Keratinocyte (primary cell): Measurements from ENCODE around the gene MAPK1IP1L.

ENCODE experiments used
- CTCF ChIP-seq, 3 experiments: IDR thresholded peaks in 1 of 3; conservative IDR thresholded peaks in 1 of 3; optimal IDR thresholded peaks in 1 of 3; 2 replicates in 2 of 3; 3 replicates in 1 of 3; pipeline versions ENCODE3 to v1.5.1; 2011; ENCODE audit warnings: low read length in 3 of 3, mild to moderate bottlenecking in 3 of 3, moderate library complexity in 2 of 3, control low read depth in 1 of 3, inconsistent platforms in 1 of 3; ENCODE audit not compliant: insufficient read depth in 2 of 3; ENCODE audit errors: extremely low read depth in 1 of 3
- EZH2 ChIP-seq: IDR thresholded peaks from one replicate; pipeline ENCODE4 v1.6.1; 2012; ENCODE audit warnings: inconsistent platforms, mild to moderate bottlenecking, low read length, moderate library complexity

- TF ChIP-seq CTCF (optimal IDR thresholded peaks at IDR 0.05 in 1 of 3, IDR thresholded peaks at IDR 0.05 in 1 of 3, conservative IDR thresholded peaks at IDR 0.05 in 1 of 3; ENCODE audit: extremely low read depth in 1 of 3, insufficient read depth in 2 of 3, low read length in 3 of 3): no peak
- no peak for TF ChIP-seq EZH2
Measured at GRCh38 chr14:55005071-55005470, 46.4 kb upstream of the MAPK1IP1L start.
